Measurements from ENCODE around the gene WNT16.

DNA sequence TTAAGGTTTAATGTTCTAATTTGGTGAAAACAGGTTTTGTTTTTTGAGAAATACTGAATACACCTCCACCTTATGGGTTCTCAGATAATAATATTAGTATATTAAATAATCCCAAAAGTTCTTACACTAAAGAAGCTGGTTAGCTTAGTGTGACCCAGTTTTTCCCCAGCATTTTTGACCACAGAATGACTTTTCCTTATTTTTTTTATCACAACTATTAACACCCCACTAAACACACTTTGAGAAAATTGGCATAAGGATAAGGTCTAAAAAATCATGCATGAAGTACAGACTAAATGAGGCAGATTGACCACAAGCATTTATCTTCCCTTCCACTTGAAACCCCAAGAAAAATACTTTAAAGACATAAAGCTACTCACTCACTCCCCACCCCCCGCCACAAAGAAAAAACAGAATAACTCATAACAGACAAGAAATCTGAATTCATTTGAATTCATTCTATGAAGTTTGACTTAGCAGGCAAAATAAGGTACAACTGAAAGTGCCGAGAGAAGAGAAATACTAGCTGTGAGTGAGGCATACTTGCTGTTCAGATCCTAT is 49.7 kb upstream of the WNT16 start:
- TF ChIP-seq CTCF (IDR thresholded peaks at IDR 0.05), result no peak
- no peak for TF ChIP-seq POLR2A (IDR thresholded peaks at IDR 0.05)
